SKM-1 treated with dmso at 0.1 percent for 144 hours (cell line): Measurements from ENCODE around the gene PNMA3.
"Not testable (repeated sequence)": the region's sequence is repeated elsewhere in the genome, so short reads cannot be mapped to it uniquely, and the experiment has no call there.

Experiments used
- DNase-seq: peaks from one replicate; lab custom pipeline; 2025; ENCODE audit not compliant: unreplicated experiment; lab: John Stamatoyannopoulos, UW

The PNMA3 gene

DNA sequence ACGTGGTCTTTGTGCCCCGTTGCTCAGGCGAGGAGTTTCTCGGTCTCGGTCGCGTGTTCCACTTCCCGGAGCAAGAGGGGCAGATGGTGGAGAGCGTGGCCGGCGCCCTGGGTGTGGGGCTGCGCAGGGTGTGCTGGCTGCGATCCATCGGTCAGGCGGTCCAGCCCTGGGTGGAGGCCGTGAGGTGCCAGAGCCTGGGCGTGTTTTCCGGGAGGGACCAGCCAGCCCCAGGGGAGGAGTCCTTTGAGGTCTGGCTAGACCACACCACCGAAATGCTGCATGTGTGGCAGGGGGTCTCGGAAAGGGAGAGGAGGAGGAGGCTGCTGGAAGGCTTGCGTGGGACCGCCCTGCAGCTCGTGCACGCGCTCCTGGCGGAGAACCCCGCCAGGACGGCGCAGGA, 17.1 kb downstream of the PNMA3 start:
- not testable (repeated sequence) for DNase-seq

DNA sequence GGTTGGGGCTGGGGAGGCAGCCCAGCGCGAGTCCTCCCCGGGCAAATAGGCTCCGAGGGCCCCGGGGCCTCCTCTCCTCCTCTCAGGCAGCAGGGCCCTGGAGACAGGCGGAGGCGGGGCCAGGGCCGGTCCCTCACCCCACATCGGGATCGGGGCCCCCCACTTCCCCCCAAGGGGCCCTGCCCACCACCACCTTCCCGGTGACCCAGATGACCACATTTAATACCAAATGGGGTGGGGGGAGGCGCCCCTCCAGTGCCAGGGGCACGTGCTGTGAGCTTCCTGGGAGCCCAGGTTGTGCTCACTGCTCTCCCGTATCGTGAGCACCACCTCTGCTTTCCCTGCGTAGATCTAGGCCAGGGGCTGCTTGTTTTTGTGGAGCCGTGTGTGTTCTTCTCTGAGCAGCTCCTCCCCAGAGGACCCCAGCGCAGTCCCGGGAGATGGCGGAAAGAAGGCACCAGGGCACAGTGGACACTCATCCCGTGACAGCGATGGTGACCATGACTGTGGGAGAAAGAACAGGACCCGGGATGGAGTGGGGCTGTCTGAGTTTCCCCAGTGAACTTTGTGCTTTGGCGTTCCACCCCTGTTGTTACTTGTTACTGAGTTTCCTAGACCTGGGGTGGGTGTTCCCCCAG, 18.1 kb downstream of the PNMA3 start:
- no peak for DNase-seq

DNA sequence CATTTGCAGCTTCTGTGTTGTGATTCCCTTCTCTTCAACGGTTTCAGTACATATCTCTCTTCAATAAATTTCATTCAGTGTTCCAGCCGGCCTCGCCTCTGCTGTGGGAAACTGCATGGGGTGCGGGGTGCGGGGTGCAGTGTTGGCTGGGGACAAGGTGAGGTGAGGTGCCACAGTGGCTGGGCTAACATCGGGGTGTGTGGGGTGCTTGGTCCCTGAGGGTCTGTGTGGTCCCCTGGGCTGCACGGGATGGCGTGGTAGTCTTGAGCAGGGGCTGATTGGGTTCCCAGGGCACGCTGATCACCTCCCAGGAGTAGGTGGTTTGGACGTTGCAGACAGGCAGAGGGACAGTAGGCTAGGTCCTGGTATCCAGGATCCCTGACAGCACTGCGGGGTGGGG, 18.7 kb downstream of the PNMA3 start:
- DNase-seq: no peak

DNA sequence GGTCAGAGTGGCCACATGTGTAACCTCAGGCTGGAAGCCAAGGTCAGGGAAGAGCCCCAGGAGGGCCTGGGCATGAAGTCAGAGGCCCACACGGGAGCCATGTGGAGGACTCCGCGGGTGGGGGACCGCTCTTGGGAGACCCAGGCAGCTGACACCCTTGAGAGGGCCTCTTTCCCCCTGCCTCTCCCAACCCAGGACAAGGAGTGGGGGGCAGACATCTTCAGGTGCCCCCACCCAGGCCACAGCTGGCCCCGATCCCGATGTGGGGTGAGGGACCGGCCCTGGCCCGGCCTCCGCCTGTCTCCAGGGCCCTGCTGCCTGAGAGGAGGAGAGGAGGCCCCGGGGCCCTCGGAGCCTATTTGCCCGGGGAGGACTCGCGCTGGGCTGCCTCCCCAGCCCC, 19.1 kb downstream of the PNMA3 start:
- no peak for DNase-seq

DNA sequence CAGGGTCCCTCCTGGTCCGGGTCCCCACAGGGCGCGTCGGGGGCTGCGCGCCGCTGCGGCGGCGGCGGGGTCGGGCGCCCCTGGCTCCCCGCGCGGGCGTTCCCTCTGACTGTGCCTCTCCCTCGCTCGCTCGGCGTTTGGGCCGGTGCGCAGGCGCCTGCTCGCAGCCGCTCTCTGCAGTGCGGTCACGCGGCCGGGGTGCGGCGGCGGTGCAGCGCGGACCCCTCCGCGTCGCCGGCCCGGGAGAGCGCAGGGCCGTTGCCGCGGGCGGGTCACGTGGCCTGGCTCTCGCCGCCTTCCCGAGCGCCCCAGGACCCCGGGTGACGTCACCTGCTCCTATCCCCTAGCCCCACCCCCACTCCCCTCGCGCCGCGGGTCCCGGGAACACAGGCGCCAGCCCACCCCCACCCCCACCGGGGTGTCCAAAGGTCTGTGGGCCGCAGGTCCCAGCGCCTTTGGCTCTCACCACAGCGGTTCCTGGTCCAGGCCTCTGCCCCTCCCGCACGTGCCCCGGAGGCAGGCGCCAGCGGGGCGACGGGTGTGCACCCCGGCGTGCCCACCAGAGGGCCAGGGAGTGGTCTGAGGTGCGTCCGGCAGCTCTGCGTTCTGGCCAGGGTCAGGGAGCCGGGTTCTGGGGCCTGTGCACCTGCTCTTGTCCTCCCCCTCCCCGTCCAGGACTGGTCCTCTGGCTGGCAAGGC, 21.3 kb downstream of the PNMA3 start:
- not testable (repeated sequence) for DNase-seq

DNA sequence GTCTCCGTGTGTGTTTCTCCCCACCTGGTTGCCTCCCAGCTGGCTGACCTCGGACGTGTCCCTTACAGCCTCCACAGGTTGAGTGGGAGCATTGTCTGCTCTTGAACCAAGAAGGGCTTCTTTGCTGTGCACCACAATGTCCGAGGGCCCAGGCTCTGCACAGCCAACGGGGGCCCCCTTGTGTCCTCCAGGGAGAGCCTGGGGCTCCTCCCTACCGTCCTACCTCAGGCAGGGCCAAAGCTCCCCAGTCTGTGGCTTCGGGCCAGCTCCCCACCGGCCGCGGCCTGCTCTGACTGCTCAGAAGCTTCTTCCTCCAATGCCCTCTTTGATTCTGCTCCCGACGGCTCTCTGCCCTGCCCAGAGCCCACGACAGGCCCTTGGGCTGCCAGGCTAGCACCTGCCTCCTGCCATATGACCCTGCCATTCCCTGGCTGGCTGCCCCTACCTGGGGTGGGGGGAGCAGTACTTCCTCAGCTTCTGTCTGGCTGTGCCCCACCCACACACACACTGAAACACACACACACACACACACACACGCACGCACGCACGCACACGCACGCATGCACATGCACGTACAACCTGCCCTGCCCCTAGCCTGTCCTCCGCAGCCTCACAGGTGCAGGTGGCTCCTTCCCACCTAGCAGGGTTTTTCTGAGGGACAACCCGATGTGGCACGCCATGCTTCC, 27.1 kb downstream of the PNMA3 start:
- not testable (repeated sequence) for DNase-seq

DNA sequence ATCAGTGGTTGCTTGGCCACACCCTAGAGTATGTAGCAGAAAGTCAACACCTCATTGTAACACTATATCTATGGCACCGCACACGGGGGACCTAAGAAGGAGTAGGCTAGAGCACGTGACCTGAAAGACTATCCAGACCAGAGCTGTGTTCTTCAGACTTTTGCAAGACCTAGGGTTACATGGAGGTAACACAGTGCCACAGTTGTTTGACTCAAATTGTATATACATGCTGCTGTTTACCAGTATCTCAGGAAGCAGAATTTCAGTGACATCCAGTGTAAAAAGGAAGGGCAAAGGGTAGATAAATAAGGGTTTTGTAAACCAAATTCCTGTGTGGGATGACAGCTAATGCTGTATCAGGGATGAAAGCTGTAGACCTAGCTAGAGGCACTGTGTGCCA, 46.1 kb downstream of the PNMA3 start:
- DNase-seq: no peak

DNA sequence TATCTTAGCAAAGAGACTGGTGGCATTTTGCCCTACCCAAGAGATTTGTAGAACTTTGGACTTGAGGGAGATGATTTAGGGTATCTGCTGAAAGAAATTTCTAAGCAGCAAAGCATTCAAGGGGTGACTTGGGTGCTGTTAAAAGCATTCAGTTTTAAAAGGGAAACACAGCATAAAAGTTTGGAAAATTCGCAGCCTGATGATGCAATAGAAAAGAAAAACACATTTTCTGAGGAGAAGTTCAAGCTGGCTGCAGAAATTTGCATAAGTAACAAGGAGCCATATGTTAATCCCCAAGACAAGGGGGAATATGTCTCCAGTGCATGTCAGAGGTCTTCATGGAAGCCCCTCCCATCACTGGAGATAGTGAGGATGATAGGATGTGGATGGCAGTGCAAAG, 48.7 kb downstream of the PNMA3 start:
- DNase-seq: not testable (repeated sequence)

DNA sequence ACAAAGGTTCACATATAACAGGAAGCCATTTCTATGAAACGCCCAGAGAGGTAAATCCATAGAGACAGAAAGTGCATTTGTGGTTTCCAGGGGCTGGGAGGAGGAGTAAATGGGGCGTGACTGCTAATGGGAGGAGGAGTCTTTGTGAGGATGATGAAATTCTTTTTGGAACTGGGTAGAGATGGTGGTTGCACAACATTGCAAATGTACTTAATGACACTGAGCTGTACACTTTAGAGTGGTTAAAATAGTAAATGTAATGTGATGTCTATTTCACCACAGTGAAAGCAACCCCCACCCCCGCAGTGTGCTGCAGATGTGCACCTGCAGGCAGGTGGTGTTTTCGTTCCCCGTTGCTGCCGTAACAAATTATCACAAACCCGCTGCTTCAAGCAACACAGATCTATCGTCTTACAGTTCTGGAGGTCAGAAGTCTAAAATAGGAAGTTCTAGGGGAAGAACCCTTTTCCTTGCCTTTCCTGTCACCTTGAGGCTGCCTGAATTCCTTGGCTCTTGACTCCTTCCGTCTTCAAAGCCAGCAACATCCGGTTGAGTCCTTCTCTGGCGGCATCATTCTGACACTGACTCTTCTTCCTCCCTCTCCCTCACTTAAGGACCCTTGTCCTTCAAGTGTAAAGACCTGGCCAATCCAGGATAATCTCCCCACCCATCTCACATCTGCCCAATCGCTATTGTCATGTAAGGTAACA, 50.0 kb downstream of the PNMA3 start:
- not testable (repeated sequence) for DNase-seq
